CD14-positive monocyte (primary cell): ENCODE data around the gene PIM3. TPM values are rescaled to one million over a fixed set of nuclear protein-coding genes. Genes with fewer than 3 reads are reported as not detected.

Experiments
- DNase-seq, 3 donors: peaks; one replicate each; pipeline ENCODE4 v3.0.0-alpha.2; 2011 to 2022
- H2AFZ ChIP-seq: 2 replicates; pipeline ENCODE4 v1.6.0; 2012; ENCODE audit warnings: mild to moderate bottlenecking, low read depth, low read length, inconsistent platforms; ENCODE audit not compliant: insufficient read depth, poor library complexity, severe bottlenecking
- H3K27ac ChIP-seq, 2 donors: 1 replicate in 1 of 2; 2 replicates in 1 of 2; pipeline ENCODE4 v1.5.1; 2012 to 2013; ENCODE audit warnings: low read length in 2 of 2, control low read depth in 1 of 2, inconsistent platforms in 1 of 2, low read depth in 1 of 2, mild to moderate bottlenecking in 1 of 2
- H3K27me3 ChIP-seq, 2 donors: one replicate each; pipeline versions ENCODE4 v1.6.0 to v1.6.1; 2011 to 2013; ENCODE audit warnings: low read length in 2 of 2; ENCODE audit not compliant: control insufficient read depth in 2 of 2, insufficient read depth in 2 of 2
- H3K36me3 ChIP-seq, 2 donors: replicated peaks in 1 of 2; 1 replicate in 1 of 2; 2 replicates in 1 of 2; pipeline versions ENCODE4 v1.5.1 to v1.6.1; 2012 to 2013; ENCODE audit warnings: low read length in 2 of 2, control low read depth in 1 of 2, inconsistent platforms in 1 of 2, mild to moderate bottlenecking in 1 of 2; ENCODE audit not compliant: insufficient read depth in 2 of 2, control insufficient read depth in 1 of 2
- H3K4me1 ChIP-seq, 2 donors: 1 replicate in 1 of 2; 2 replicates in 1 of 2; pipeline versions ENCODE4 v1.5.1 to v1.6.1; 2012 to 2013; ENCODE audit warnings: low read length in 2 of 2, control low read depth in 1 of 2, inconsistent platforms in 1 of 2, mild to moderate bottlenecking in 1 of 2, moderate library complexity in 1 of 2; ENCODE audit not compliant: insufficient read depth in 2 of 2, control insufficient read depth in 1 of 2
- H3K4me2 ChIP-seq: replicated peaks from 2 replicates; pipeline ENCODE3; 2012; ENCODE audit warnings: low read length, moderate library complexity, mild to moderate bottlenecking; ENCODE audit not compliant: poor library complexity, severe bottlenecking; ENCODE audit errors: extremely low read depth
- H3K4me3 ChIP-seq, 3 experiments: fragments of 200-600 bp in 1 of 3; sonication (generic) in 1 of 3; replicated peaks in 1 of 3; 1 replicate in 2 of 3; 2 replicates in 1 of 3; pipeline ENCODE4 v1.5.1; 2011 to 2013; ENCODE audit warnings: low read length in 3 of 3, mild to moderate bottlenecking in 3 of 3, control low read depth in 2 of 3, low read depth in 2 of 3, inconsistent platforms in 1 of 3, moderate library complexity in 1 of 3
- H3K79me2 ChIP-seq: 2 replicates; pipeline ENCODE4 v1.6.0; 2012; ENCODE audit warnings: mild to moderate bottlenecking, control low read depth, inconsistent platforms, low read length, moderate library complexity; ENCODE audit not compliant: insufficient read depth
- H3K9ac ChIP-seq: 2 replicates; pipeline ENCODE4 v1.6.0; 2017; ENCODE audit warnings: low read length, mild to moderate bottlenecking; ENCODE audit not compliant: insufficient read depth, poor library complexity, severe bottlenecking
- H3K9me3 ChIP-seq, 2 donors: replicated peaks in 1 of 2; 1 replicate in 1 of 2; 2 replicates in 1 of 2; pipeline versions ENCODE4 v1.5.1 to v1.6.1; 2012 to 2013; ENCODE audit warnings: low read length in 2 of 2, control low read depth in 1 of 2; ENCODE audit not compliant: control insufficient read depth in 1 of 2, insufficient read depth in 1 of 2
- H4K20me1 ChIP-seq: 2 replicates; pipeline ENCODE4 v1.6.0; 2012; ENCODE audit warnings: mild to moderate bottlenecking, low read length, control low read depth, moderate library complexity; ENCODE audit not compliant: insufficient read depth
- H3K27ac Mint-ChIP-seq, 7 donors: one replicate each; pipeline ENCODE4 v1.8.0; 2020; ENCODE audit warnings: mild to moderate bottlenecking in 7 of 7, mixed read lengths in 7 of 7, moderate library complexity in 6 of 7, inconsistent platforms in 2 of 7
- H3K27me3 Mint-ChIP-seq, 3 donors: one replicate each; pipeline ENCODE4 v1.8.0; 2021 to 2022; ENCODE audit warnings: low read depth in 3 of 3, mild to moderate bottlenecking in 3 of 3, mixed read lengths in 3 of 3, moderate library complexity in 3 of 3, inconsistent platforms in 1 of 3
- H3K36me3 Mint-ChIP-seq, 2 donors: one replicate each; pipeline ENCODE4 v1.8.0; 2020; ENCODE audit warnings: mixed read lengths in 2 of 2, inconsistent platforms in 1 of 2, mild to moderate bottlenecking in 1 of 2
- H3K4me1 Mint-ChIP-seq: one replicate; pipeline ENCODE4 v1.8.0; 2020; ENCODE audit warnings: mild to moderate bottlenecking, mixed read lengths
- H3K4me3 Mint-ChIP-seq, 2 donors: one replicate each; pipeline ENCODE4 v1.8.0; 2020; ENCODE audit warnings: mild to moderate bottlenecking in 2 of 2, mixed read lengths in 2 of 2, moderate library complexity in 1 of 2
- H3K9me3 Mint-ChIP-seq, 7 donors: one replicate each; pipeline ENCODE4 v1.8.0; 2020 to 2022; ENCODE audit warnings: mixed read lengths in 7 of 7, mild to moderate bottlenecking in 6 of 7, moderate library complexity in 6 of 7, inconsistent platforms in 2 of 7
- CTCF ChIP-seq: fragments of 200-600 bp; IDR thresholded peaks from one replicate; pipeline ENCODE4 v1.8.0; 2022; ENCODE audit warnings: antibody characterized with exemption, mild to moderate bottlenecking
- WGBS: methylation state at CpG from one replicate; pipeline ENCODE4 v1.1.5; 2013; ENCODE audit warnings: missing lambda C conversion rate; ENCODE audit not compliant: insufficient coverage; 5-methylcytosine and 5-hydroxymethylcytosine counted together
- intact Hi-C, 2 donors: fragments of 100-400 bp; cut with micrococcal nuclease; formaldehyde crosslinking; loops; one replicate each; pipeline versions ENCODE4 v1.15.0 to v1.15.1; 2023
- polyA plus RNA-seq, 3 donors: library from polyadenylated mRNA; depleted of rRNA in 1 of 3; unstranded in 2 of 3; stranded (reverse) in 1 of 3; fragments of 300-500 nt in 2 of 3; fragments of >200 nt in 1 of 3; fragmentation: Illumina TruSeq in 2 of 3; gene quantifications; 1 replicate in 2 of 3; 2 replicates in 1 of 3; pipeline ENCODE4 v1.2.3, GENCODE V29; 2012 to 2021

Gene PIM3
- polyA plus RNA-seq, 3 donors, result 38.8 to 135 (median 40.4) TPM

GRCh38 chr22:49929211-49929979 is 31.2 kb upstream of the PIM3 start:
- 3% methylated on average over 67 of the region's 75 CpGs for WGBS
- H3K4me3 Mint-ChIP-seq, result no peak overlapping the region
- peak; percentile 43 to 71 (median 63) for DNase-seq
- Histone ChIP-seq H3K9me3 (no peaks in the 10 kb centered on the region), H3K4me1 (peaks cover 50 to 61% of the 10 kb centered on the region in 2 donors), H3K27me3 (peaks cover 0 to 3% of the 10 kb centered on the region in 2 donors), H3K36me3 (no peaks in the 10 kb centered on the region), H3K4me2 (peak overlapping the region; percentile 25), H4K20me1 (peaks cover 5% of the 10 kb centered on the region), H3K79me2 (peaks cover under 1% of the 10 kb centered on the region), H3K9ac (no peak overlapping the region), H3K4me3 (no peak overlapping the region), H2AFZ (no peak overlapping the region), H3K27ac (no peak overlapping the region)
- intact Hi-C loops, result loop anchor here (1.0 to 10.0 kb wide), 2 partner anchors 101 to 275 kb away; partner anchors contain the start of gene SELENOO (in 1 of the 2)
- H3K27me3 Mint-ChIP-seq, result peaks cover 2 to 10% (median 4%) of the 10 kb centered on the region in 3 donors
- H3K27ac Mint-ChIP-seq, result peak overlapping the region in 1 of 7 donors; percentile 61
- no peaks in the 10 kb centered on the region for H3K9me3 Mint-ChIP-seq
- H3K4me1 Mint-ChIP-seq, result peaks cover 45% of the 10 kb centered on the region
- TF ChIP-seq CTCF, result peak; percentile 90
- peaks cover 8 to 16% of the 10 kb centered on the region in 2 donors for H3K36me3 Mint-ChIP-seq

- Mint-ChIP-seq H3K36me3 (peaks cover 8 to 16% of the 10 kb centered on the region in 2 donors), H3K4me1 (peaks cover 44% of the 10 kb centered on the region), H3K27ac (peak overlapping the region in 4 of 7 donors; percentile 35 to 61 (median 56)), H3K9me3 (no peaks in the 10 kb centered on the region), H3K4me3 (no peak overlapping the region), H3K27me3 (peaks cover 2 to 10% (median 4%) of the 10 kb centered on the region in 3 donors)
- 82% methylated on average over 21 of the region's 21 CpGs for WGBS
- peaks cover 6% of the 10 kb centered on the region for H3K79me2 ChIP-seq
- H3K36me3 ChIP-seq, result no peaks in the 10 kb centered on the region
- H4K20me1 ChIP-seq, result peaks cover 5% of the 10 kb centered on the region
- no peaks in the 10 kb centered on the region for H3K9me3 ChIP-seq
- peaks cover 55 to 66% of the 10 kb centered on the region in 2 donors for H3K4me1 ChIP-seq
- DNase-seq, result no peak
- no peak overlapping the region for H3K27ac ChIP-seq
- no peak overlapping the region for H2AFZ ChIP-seq
- H3K9ac ChIP-seq, result no peak overlapping the region
- intact Hi-C loops, result loop anchor here (1.0 to 10.0 kb wide), 5 partner anchors 63 to 605 kb away; partner anchors contain the start of genes SELENOO (in 1 of the 2) and TYMP (in 1 of the 2)
- no peak overlapping the region for H3K4me3 ChIP-seq
- H3K4me2 ChIP-seq, result peak overlapping the region; percentile 25
- H3K27me3 ChIP-seq, result peaks cover 0 to 3% of the 10 kb centered on the region in 2 donors
- no peak for TF ChIP-seq CTCF
Measured at GRCh38 chr22:49929994-49930575, 30.5 kb upstream of the PIM3 start.
